Measurements from ENCODE around the gene ZDHHC13. TPM values are rescaled to one million over a fixed set of nuclear protein-coding genes. Genes with fewer than 3 reads are reported as not detected.

The ZDHHC13 gene
- total and polyA plus RNA-seq, 2 of the 4 experiments (the other 2 are of a cell fraction): 7.2 to 15.1 TPM

- no peak overlapping the region for H3K18ac ChIP-seq (ENCODE audit: low read depth, low read length)
- no peaks in the 10 kb centered on the region for H3K4me1 ChIP-seq (ENCODE audit: control insufficient read depth, insufficient read depth, low read length)
- H3K36me3 ChIP-seq (ENCODE audit: control insufficient read depth, insufficient read depth, low read length): no peaks in the 10 kb centered on the region
- TF ChIP-seq CEBPB (IDR thresholded peaks at IDR 0.05; ENCODE audit: low read depth, low read length) (no peak), FOS (IDR thresholded peaks at IDR 0.05; ENCODE audit: low read depth, low read length) (no peak), RFX5 (IDR thresholded peaks at IDR 0.05; ENCODE audit: low read depth, low read length) (no peak), MAFK (IDR thresholded peaks at IDR 0.05; ENCODE audit: low read depth, low read length) (no peak), POLR2A (IDR thresholded peaks at IDR 0.05; ENCODE audit: low read depth, low read length) (no peak), USF2 (IDR thresholded peaks at IDR 0.05; ENCODE audit: low read depth, low read length) (no peak), MXI1 (IDR thresholded peaks at IDR 0.05; ENCODE audit: borderline replicate concordance, low read depth, low read length) (no peak), BHLHE40 (IDR thresholded peaks at IDR 0.05; ENCODE audit: low read depth, low read length) (no peak), RCOR1 (IDR thresholded peaks at IDR 0.05; ENCODE audit: insufficient replicate concordance, low read length) (no peak), MAZ (IDR thresholded peaks at IDR 0.05; ENCODE audit: borderline replicate concordance, low read depth, low read length) (no peak), NFE2L2 (IDR thresholded peaks at IDR 0.05; ENCODE audit: low read depth, low read length) (no peak), CHD1 (IDR thresholded peaks at IDR 0.05; ENCODE audit: low read depth, low read length) (no peak), CTCF (conservative IDR thresholded peaks at IDR 0.05; ENCODE audit: low read depth, low read length) (no peak), RAD21 (IDR thresholded peaks at IDR 0.05; ENCODE audit: low read length) (no peak), SMC3 (IDR thresholded peaks at IDR 0.05; ENCODE audit: low read depth, low read length) (no peak)
- TF ChIP-seq, protein P1, sequence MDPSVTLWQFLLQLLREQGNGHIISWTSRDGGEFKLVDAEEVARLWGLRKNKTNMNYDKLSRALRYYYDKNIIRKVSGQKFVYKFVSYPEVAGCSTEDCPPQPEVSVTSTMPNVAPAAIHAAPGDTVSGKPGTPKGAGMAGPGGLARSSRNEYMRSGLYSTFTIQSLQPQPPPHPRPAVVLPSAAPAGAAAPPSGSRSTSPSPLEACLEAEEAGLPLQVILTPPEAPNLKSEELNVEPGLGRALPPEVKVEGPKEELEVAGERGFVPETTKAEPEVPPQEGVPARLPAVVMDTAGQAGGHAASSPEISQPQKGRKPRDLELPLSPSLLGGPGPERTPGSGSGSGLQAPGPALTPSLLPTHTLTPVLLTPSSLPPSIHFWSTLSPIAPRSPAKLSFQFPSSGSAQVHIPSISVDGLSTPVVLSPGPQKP (IDR thresholded peaks at IDR 0.05; ENCODE audit: borderline replicate concordance, low read depth, low read length): no peak
- no peaks in the 10 kb centered on the region for H3K79me1 ChIP-seq (ENCODE audit: low read depth in 1 of 2, low read length in 2 of 2)
- no peak overlapping the region for H3K14ac ChIP-seq (replicated peaks; ENCODE audit: low read depth, low read length)
- no CpG with 5 or more reads among the region's 5 CpGs for WGBS, 2 experiments (ENCODE audit: extremely low coverage in 2 of 2, insufficient read length in 1 of 2)
- ChIA-PET POLR2A (ENCODE audit: unreplicated experiment) (no interaction called here), CTCF (interaction anchor here (0.6 kb wide), 1 partner anchor 567 kb away, joined by 3 read pairs; no protein-coding TSS in a partner anchor)
- no TSS peak for BruUV-seq (replicated peaks)
- ATAC-seq (ENCODE audit: low read depth) (no peak), DNase-seq (no peak)
- H2AK9ac ChIP-seq (replicated peaks; ENCODE audit: low read depth, low read length, poor library complexity): no peak overlapping the region
- no peaks in the 10 kb centered on the region for H4K20me1 ChIP-seq (ENCODE audit: insufficient read depth, low read length)
- no peak overlapping the region for H2BK5ac ChIP-seq (ENCODE audit: low read depth, low read length, poor library complexity, severe bottlenecking)
- H3K27me3 ChIP-seq (ENCODE audit: control insufficient read depth, insufficient read depth, low read length): peaks cover 7% of the 10 kb centered on the region
- no peak overlapping the region for H2BK120ac ChIP-seq (ENCODE audit: low read depth, low read length)
- H3K56ac ChIP-seq (ENCODE audit: extremely low read depth, insufficient read depth, low read length): no peak overlapping the region
- intact Hi-C loops (cut with micrococcal nuclease) (no loop called here), in situ Hi-C loops (cut with MboI; ENCODE audit: low sequenced_read_pairs) (loop anchor here (25.0 kb wide), 1 partner anchor 678 kb away; no protein-coding TSS in a partner anchor), dilution Hi-C loops (cut with HindIII; ENCODE audit: low sequenced_read_pairs, unreplicated experiment) (no loop called here)
- no peak overlapping the region for H4K91ac ChIP-seq (ENCODE audit: insufficient read depth, low read depth, low read length)
- H2AFZ ChIP-seq (replicated peaks; ENCODE audit: low read length, poor library complexity): no peak overlapping the region
- H4K5ac ChIP-seq (ENCODE audit: low read depth, low read length): no peak overlapping the region
- H4K8ac ChIP-seq (ENCODE audit: low read depth in 2 of 2, low read length in 2 of 2): no peak overlapping the region
- no peak overlapping the region for H2AK5ac ChIP-seq (ENCODE audit: low read depth, low read length)
- no peak overlapping the region for H2BK15ac ChIP-seq (ENCODE audit: low read depth, low read length)
- H3K9ac ChIP-seq (ENCODE audit: low read depth, low read length): no peak overlapping the region
- H3K23ac ChIP-seq (ENCODE audit: low read depth, low read length): no peak overlapping the region
- H3K4me2 ChIP-seq (ENCODE audit: low read depth, low read length): no peak overlapping the region
- no peaks in the 10 kb centered on the region for H3K9me1 ChIP-seq (ENCODE audit: insufficient read depth, low read length)
- H3K4ac ChIP-seq (ENCODE audit: low read depth, low read length): no peak overlapping the region
- H3K9me3 ChIP-seq (ENCODE audit: control insufficient read depth, insufficient read depth, low read length): no peaks in the 10 kb centered on the region
- H3K4me3 ChIP-seq (ENCODE audit: insufficient read depth, low read depth, low read length): no peak overlapping the region
- H3K27ac ChIP-seq (ENCODE audit: insufficient read depth, low read length): no peak overlapping the region
- H2BK20ac ChIP-seq (ENCODE audit: low read depth, low read length): no peak overlapping the region
Measured at GRCh38 chr11:19084661-19085315, 32.2 kb upstream of the ZDHHC13 start.
